HG03558 (cell line): ENCODE results near the gene PPP1R2.

ENCODE experiments used
- ATAC-seq: cut with Tn5 transposase; IDR thresholded peaks from one replicate; pipeline ENCODE4 v1.9.1; 2021; ENCODE audit warnings: moderate number of reproducible peaks; ENCODE audit not compliant: unreplicated experiment; ENCODE audit errors: extremely low read depth

Gene PPP1R2

GRCh38 chr3:195467641-195468390 is 75.3 kb downstream of the PPP1R2 start:
- no peak for ATAC-seq

- no peak for ATAC-seq
Observed at GRCh38 chr3:195466251-195466650, 76.9 kb downstream of the PPP1R2 start.
